ENCODE measurements around the gene CDH8.

CDH8 gene

DNA sequence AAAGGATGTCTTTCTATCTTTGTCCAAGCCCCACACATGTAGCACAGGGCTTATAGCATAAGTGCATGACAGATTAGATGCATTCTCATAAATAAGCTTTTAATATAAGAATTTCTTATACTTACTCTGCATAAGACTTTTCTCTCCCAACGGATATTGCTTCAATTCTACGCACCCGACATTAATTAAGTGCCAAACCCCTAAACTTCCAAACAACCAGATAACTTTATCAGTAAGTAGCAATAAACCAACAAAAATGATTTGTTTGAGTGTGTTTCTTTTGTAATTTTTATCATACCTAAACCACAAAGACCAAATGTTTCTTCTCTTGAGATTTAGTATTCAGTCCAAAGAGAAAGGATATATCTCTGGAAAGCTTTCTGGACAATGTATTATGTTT, 391.5 kb downstream of the CDH8 start:
- in situ Hi-C loops (cut with MboI; ENCODE audit: low sequenced_read_pairs, unreplicated experiment): no loop called here
- no peak for DNase-seq (ENCODE audit: low spot score)
- TF ChIP-seq CTCF (IDR thresholded peaks at IDR 0.05; ENCODE audit: borderline replicate concordance, control extremely low read depth, extremely low read depth, insufficient read depth, missing control alignments): no peak

- DNase-seq (ENCODE audit: low spot score): no peak
- in situ Hi-C loops (cut with MboI; ENCODE audit: low sequenced_read_pairs, unreplicated experiment): no loop called here
Observed at GRCh38 chr16:61617219-61617783, 418.9 kb downstream of the CDH8 start.

GRCh38 chr16:61616088-61616487, 420.1 kb downstream of the CDH8 start:
- in situ Hi-C loops (cut with MboI; ENCODE audit: low sequenced_read_pairs, unreplicated experiment): no loop called here
- TF ChIP-seq CTCF (IDR thresholded peaks at IDR 0.05; ENCODE audit: borderline replicate concordance, control extremely low read depth, extremely low read depth, insufficient read depth, missing control alignments): no peak
- no peak for DNase-seq (ENCODE audit: low spot score)

More at GRCh38 chr16:61617219-61617783, 418.9 kb downstream of the CDH8 start:
- TF ChIP-seq CTCF (IDR thresholded peaks at IDR 0.05; ENCODE audit: borderline replicate concordance, control extremely low read depth, extremely low read depth, insufficient read depth, missing control alignments): no peak

- in situ Hi-C loops (cut with MboI; ENCODE audit: low sequenced_read_pairs, unreplicated experiment): no loop called here
- DNase-seq (ENCODE audit: low spot score): no peak
- no peak for TF ChIP-seq CTCF (IDR thresholded peaks at IDR 0.05; ENCODE audit: borderline replicate concordance, control extremely low read depth, extremely low read depth, insufficient read depth, missing control alignments)
Observed at GRCh38 chr16:61611847-61612491, 424.3 kb downstream of the CDH8 start.

DNA sequence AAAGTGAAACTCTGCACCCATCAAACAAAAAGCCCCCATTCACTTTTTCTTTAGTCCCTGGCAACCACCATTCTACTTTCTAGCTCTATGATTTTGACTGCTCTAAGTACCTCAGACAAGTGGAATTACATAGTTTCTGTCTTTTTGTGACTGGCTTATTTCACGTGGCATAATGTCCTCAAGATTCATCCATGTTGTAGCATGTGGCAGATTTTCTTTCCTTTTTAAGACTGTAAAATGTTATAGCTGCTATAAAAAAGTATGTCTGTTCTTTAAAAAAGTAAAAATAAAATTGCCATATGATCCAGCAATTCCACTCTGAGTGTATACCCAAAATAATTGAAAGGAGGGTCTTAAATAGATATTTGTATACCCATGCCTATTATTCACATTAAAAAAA, 429.7 kb downstream of the CDH8 start:
- TF ChIP-seq CTCF (IDR thresholded peaks at IDR 0.05; ENCODE audit: borderline replicate concordance, control extremely low read depth, extremely low read depth, insufficient read depth, missing control alignments): no peak
- DNase-seq (ENCODE audit: low spot score): no peak
- in situ Hi-C loops (cut with MboI; ENCODE audit: low sequenced_read_pairs, unreplicated experiment): no loop called here

Data from GM13976 (cell line).